ENCODE data around the gene DDX52.

Gene DDX52

GRCh38 chr17:37574427-37574826 is 68.8 kb downstream of the DDX52 start:
- DNase-seq: no peak

DNA sequence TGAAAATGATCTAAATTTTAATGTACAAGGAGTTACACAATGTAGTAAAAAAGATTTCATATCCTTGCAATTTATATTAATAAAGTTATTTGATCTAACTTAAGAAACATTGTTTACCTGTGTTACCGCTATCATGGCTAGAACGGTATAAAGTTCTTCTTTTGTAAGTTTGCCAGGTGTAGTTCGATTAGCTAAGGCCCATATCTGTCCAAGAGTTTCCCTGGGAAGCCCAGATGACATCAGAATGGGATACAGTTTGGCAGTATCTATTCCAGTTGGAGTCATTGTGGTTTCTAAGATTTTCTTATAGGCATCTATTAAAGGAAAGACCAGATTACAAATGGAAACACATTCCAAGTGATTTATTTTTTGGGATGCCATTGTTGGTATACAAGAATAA is 71.6 kb downstream of the DDX52 start:
- no peak for DNase-seq

- peak; percentile 5 to 11 for DNase-seq
These were observed 72.6 kb downstream of the DDX52 start for GRCh38 chr17:37570527-37571093.

DNA sequence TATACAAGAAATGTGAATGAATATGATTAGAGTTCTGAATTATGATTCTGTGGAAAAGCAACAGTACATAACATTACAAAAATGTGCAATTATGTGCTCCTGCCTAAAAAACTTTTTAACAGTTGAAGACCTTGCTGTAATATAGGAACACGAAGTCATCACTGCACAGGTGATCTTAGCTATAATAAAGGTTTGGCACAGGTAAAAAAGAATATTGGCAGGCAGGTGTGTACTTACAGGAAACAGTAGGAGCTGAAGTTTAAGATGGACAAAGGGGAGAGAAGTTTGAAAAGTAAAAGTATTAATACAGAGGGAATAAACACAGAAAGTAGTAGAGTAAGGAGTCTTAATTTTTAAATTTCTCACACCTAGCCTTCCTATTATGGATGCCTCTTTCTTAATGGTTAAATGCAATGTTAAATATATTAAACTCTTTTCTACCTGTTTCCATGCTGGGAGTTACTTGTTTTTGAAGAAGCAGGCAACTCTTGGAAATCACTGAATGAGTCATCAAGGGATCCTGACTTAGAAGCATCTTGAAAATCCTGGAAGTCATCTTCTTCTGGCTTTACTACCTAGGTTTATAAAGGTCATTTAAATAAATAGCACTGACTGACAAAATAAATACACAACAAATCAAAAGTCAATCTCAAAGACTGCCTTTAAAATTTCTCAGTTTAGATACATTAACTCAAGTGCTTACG is 74.7 kb downstream of the DDX52 start:
- no peak for DNase-seq

GRCh38 chr17:37567538-37567937 is 75.7 kb downstream of the DDX52 start:
- no peak for DNase-seq

GRCh38 chr17:37567137-37567536 is 76.1 kb downstream of the DDX52 start:
- no peak for DNase-seq

DNA sequence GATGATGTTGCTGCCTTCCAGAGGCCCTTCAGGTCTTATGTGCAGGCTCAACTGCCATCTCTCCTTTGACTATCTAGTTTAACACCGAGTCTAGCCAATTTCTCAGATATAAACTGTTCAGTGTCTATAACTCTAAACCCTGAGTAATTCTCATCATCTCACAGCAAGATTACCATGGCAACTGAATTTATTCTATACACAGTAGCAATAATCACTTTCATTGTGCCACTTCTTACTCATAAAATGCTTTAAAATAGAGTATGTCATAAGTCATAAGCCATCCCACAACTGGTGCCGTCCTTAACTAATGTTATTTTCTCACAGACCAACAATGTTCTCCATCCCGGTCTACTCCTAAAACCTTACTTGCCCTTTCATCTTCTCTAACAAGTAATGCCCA is 79.0 kb downstream of the DDX52 start:
- no peak for DNase-seq

DNA sequence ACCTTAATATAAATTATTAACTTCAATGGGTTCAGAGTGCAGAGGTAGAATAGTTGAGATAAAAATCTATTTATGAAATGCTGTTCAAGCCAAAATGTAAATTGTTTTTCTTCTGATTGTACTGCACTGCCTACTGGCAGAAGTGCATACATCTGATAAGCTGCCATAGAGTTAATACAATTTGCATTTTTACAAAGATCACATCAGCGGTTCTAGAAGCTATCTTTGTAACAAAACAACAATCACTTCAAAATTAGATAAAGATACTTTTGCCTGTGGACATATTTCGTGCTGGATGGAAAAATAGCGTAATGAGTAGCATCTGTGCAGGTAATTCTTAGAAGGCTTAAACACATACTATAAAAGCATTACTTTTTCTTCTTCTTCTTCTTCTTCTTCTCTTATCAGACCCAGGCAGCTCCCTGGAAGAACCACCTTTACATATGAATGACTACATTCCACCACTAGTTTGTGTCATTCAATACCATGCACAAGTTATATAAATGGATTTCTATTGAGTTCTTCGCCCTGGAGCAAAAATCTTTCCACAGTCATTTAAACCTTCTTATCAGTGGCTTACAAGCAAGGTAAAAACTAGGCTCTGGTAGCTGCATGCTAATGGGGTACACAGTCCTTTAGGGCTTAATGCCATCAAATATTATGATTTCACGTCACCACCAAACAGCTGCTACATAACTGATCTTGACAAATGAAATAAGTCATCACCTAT is 81.1 kb downstream of the DDX52 start:
- no peak for DNase-seq
